HG03064 (cell line): ENCODE data around the gene CCDC80.
"Not testable (repeated sequence)": the region's sequence is repeated elsewhere in the genome, so short reads cannot be mapped to it uniquely, and the experiment has no call there.

Source experiments
- ATAC-seq: cut with Tn5 transposase; IDR thresholded peaks from one replicate; pipeline ENCODE4 v1.9.1; 2021; ENCODE audit warnings: low read depth; ENCODE audit not compliant: unreplicated experiment

The CCDC80 gene

DNA sequence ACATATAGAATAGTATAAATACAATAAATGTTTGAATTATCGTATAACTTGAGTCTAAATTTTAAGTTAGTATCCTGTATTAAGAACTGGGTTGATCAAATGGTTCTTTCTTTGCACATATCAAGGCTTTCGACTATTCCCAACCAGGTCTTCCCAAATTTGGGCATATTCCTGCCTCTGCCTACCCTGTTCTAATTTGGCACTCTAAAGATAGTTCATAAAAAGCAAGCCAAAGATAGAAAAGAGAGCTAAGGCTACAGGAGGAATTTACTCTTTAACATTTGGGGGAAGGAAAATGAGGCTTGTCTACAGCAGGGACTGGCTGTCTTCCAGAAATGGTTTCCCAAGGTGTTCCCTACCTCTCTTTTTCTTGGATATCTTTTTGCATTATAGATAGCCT is 43.0 kb downstream of the CCDC80 start:
- ATAC-seq = no peak

DNA sequence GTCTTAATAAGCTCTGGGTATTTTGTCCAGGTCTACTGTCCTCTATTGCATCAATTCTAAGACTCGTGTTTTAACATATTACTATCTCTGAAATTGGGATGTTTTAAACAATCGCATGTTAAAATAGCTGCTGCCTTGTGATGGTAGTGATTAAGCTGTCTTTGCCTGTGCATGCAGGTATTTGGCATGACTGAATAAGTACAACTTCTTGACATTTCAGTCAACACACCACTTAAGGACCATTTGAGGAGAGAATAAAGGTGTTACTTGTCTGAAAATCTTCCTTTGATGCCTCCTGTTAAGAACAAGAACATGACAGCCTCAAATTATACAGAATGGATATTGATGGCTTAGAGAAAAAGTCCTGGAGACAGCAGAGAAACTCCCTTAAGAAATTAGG is 46.1 kb downstream of the CCDC80 start:
- no peak for ATAC-seq

DNA sequence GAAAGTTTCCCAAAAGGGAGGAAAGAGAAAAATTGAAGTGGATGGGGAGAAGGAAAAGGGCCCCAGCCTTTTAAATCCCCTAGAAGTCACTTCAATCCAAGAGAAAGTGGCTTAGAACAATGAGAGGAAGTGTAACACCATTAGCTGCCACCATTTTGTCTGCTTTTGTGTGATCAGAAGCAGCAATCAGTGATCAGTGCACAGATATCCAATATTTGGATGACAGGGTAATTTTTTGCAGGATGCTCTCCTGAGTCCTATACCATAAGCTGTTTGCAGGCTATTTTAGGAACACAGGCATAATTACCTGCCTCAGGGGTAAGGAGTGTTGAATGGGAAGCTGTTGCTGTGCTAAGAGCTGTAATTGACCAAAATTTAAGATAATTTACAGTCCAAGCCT is 47.7 kb downstream of the CCDC80 start:
- ATAC-seq = no peak

DNA sequence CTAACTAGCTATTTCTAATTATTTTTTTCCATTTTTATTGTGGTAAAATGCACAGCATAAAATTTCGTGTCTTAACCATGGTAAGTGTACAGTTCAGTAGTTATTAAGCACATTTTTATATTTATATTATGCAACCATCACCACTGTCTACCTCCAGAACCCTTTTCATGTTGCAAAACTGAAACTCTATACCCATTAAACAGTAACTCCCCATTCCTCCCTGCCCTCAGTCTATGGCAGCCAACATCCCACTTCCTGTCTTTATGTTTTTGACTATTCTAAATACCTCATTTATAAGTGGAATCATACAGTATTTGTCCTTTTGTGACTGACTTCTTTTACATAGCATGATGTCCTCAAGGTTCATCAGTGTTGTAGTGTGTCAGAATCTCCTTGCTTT is 53.6 kb downstream of the CCDC80 start:
- no peak for ATAC-seq

DNA sequence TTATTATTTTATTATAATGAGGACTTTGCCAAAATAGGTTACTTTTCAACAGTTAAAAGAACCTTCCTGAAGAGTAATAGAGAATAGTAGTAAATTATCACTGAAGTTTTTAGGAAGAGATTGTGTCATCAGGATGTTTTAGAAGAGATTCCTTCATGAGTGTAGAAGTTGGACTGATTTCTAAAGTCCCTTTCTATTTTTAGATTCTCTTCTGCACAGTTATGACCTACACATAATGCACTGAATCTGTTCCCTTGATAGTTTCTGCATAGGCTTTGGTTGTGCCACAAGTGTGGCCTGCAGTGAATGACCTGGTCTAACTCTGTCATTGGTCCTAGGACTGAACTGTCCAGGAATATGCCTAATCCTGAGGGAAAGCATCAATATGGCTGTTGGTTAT is 55.2 kb downstream of the CCDC80 start:
- ATAC-seq = no peak

DNA sequence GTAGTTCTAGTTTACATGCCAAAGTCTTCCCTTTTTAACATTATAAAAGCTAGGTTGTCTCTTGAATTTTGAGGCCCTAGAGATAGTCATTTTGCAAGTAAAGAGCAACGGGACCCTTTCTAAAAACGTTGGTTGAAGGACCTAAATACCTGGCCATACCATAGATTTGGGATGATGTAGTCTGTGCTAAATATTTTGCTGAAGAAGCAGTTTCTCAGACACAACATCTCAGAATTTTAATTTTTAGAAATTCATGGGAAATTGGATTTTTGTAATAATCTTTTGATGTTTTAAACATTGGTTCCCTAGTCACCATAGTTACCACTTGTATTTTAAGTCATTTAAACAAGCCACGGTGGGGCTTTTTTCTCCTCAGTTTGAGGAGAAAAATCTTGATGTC is 57.8 kb downstream of the CCDC80 start:
- no peak for ATAC-seq

DNA sequence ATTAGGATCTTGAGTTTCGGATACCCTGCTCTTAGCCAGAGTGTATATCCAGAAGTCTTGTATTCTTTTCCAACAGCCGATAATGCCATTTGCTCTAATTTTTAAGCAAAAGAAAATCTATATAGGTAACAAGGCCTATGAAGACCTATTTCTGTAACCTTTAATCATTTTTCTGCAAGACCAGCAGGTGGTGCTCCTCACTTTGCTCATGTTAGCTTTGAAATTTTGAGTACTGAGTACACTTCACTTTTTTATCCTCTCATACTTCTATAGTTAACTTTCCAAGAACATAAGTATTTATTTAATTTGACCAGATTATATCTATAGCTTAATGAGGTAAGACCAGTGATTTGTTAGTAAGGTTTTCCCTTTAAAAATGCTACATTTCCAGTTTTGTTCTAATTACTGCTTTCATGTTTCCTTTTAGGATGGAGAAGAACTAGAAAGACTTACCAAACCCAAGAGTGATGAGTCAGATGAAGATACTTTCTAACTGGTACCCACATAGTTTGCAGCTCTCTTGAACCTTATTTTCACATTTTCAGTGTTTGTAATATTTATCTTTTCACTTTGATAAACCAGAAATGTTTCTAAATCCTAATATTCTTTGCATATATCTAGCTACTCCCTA is 58.6 kb downstream of the CCDC80 start:
- ATAC-seq = no peak

DNA sequence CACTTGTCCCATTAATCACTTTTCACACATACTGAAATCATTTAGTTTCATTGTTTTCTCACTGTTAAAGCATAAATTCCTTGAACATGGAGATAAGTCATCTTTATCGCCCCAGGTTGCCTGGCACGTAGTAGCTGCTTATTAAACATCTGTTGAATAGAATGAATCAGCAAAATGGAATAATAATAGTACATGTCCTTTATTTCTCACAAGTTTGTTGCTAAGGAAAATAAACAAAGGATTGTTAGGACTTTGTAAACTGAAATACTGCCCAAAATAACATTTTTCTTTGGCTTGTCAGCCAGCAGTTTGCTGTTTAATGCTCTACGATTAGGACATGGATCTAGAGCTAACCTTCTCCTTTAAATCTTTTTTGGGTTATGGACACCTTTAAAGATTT is 61.2 kb downstream of the CCDC80 start:
- no peak for ATAC-seq

DNA sequence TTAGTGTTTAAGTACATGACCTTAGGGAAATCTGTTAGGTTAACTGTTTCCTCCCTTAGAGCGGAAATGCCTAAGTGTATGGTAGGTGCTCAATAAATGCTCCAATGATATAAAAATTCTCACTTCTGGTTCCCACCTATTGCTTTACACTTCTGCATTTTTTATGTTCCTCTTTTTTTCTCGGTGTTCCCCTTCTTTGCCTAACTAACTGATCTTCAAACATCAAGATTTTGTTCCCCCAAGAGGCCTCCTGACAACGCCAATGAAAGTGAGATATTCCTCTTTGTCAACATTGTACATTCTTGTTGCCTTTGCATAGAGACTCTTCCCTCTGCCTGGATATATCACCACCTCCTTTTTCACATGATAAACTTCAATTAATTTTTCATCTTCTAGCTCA is 61.7 kb downstream of the CCDC80 start:
- no peak for ATAC-seq

DNA sequence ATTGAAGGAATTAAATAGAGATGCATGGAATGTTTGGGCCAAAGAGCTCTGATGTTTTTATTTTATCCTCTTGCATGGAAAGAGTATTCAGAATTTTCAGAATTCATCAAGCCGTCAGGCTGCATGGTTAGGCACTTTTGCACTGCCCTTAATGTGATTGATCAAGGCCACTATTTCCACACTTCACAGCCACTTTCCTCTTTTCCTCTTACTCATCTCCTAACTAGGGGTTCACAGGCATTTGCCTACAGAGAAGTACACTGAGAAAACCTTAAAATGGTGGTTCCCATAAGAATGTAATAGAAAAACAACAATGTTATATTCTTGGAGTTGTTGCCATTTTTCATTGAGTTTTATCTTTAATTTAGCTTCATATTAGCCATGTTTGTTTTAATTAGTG is 68.2 kb downstream of the CCDC80 start:
- no peak for ATAC-seq

DNA sequence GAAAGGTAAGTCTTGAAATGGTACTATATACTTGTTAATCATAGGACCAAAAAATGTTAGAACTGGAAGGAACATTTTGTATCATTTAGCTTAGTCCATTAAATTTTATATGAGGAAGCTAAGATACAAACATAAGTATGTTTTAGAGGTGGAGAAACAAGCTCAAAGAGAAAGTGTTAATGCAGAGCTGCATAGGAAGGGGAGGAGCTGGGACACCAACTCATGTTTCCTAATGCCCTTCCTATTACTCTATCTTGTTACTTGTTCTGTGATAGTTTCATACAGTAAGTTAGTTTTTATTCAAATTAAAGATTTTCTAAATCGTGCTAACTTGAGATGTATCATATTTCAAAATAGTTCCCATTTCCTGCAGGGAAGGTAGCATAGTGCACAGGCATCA is 71.7 kb downstream of the CCDC80 start:
- no peak for ATAC-seq

DNA sequence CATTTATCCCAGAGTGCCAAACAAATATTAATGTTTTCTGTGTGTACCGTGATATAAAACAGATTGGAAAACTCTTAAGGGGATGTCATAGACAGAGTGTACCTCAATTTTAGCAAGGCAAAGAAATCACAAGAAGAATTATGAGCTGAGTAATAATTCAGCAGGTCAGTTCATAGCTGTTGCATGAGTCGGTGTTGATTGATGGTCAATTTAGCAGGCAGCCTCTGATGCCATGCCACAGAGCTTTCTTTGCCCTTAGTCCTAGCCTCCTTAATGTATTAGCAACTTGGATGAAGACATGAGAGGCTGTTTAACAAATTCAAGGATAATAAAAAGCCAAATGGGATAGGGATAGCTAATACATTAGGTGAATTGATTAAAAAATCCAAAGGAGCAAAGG is 72.3 kb downstream of the CCDC80 start:
- no peak for ATAC-seq

DNA sequence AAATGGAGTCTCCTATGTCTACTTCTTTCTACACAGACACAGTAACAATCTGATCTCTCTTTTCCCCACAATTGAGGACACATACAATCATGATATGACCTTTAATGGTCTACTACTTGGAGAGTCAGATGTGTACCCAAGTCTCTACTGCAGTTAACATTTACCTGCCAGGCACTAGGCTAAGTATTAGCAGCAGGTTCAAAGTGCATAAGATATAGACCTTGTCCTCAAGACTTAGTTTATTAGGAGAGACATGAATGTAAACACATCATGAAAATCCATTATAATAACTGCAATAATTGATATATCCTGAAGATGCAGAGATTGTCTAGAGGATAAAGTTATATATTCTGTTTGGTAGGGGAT is 76.0 kb downstream of the CCDC80 start:
- no peak for ATAC-seq

DNA sequence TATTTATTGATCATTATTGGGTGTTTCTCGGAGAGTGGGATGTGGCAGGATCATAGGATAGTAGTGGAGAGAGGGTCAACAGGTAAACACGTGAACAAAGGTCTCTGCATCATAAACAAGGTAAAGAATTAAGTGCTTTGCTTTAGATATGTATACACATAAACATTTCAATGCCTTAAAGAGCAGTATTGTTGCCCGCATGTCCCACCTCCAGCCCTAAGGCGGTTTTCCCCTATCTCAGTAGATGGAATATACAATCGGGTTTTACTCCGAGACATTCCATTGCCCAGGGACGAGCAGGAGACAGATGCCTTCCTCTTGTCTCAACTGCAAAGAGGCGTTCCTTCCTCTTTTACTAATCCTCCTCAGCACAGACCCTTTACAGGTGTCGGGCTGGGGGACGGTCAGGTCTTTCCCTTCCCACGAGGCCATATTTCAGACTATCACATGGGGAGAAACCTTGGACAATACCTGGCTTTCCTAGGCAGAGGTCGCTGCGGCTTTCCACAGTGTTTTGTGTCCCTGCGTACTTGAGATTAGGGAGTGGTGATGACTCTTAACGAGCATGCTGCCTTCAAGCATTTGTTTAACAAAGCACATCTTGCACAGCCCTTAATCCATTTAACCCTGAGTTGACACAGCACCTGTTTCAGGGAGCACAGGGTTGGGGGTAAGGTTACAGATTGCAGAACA is 76.5 kb downstream of the CCDC80 start:
- not testable (repeated sequence) for ATAC-seq

DNA sequence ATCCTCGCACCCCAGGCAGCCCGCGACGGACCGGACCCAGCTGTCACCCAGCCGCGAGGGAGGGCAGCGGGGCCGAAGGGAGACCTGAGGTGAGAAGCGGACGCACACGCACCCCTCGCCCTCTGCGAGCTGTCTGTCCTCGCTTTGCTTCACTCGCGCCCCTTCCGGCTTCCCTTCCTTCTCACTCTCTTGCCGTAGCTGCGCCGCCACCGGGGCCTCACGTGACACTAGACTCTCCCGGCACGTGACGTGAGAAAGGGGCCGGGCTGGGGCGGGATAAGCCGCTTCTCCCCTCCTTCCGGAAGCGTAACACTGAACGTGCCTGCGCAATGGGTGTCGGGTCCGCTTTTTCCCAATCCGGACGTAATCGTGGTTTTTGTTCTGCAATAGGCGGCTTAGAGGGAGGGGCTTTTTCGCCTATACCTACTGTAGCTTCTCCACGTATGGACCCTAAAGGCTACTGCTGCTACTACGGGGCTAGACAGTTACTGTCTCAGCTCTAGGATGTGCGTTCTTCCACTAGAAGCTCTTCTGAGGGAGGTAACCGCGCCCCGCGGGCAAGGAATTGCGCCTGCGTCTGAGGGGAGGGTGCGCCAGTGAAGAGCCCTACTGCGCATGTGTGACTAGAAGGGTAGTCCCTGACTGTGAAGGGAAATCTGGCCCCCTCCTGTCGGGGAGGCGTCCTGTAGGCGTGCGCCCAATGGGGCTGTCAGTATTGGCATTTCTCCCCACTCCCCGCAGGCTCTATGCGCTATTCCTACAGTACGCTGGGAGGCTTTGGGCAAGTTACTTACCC is 79.0 kb downstream of the CCDC80 start, which contains the start of the genes ATG3 and SLC35A5:
Gene ATG3 (minus strand): TSS at position 229 of the 796 bp plus-strand sequence. CDS start 434 bp downstream, outside the sequence.
Gene SLC35A5 (plus strand): TSS at position 312 of the 796 bp plus-strand sequence. CDS start 1,359 bp downstream, outside the sequence.
- peak; percentile 86 for ATAC-seq

DNA sequence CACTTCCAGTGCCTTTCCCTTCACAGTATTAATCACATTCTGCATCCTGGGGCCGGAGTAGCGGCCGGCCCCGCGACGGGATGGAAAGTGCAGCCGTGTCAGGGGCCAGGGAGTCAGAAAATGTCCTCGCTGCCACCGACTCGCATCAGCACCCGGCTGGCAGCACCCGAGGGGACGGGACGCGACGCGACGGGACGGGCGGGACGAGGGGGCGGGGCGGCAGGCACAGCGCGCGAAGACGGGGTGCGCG is 79.5 kb downstream of the CCDC80 start:
- ATAC-seq = peak; percentile 51

DNA sequence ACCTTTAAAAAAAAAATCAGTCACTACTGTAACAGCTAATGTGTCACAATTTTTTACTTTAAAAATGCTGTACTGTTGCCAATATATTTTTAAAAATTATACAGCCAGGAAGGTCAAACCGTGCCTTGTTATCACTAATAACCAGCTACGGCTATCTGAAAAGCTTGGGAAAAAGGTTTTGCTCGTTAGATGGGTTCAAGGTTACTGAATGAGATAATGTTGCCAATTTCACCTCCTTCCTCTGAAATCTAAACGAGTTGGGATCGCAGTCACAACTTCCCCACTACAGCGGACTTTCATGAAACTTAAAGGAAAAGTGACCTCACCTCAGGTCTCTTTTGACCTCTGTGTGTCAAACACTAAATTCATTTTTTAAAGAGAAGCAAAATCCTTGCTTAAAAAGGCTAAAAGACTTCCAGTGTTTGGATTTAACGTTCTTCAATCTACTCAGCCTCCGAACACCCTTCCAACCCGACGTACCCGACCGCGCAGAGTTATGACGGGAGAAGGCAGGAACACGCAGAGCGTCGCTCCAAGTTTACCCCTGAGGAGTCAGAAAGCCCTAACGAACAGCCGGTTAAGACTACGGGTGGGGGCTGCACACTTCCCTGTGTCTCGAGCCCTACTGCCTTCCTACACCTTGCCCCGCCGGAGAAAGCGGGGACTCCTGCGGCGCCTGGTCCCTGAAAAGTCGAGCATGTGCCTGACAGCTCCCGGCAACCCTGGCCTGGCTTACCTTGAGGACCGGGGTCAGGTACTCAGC is 80.0 kb downstream of the CCDC80 start:
- ATAC-seq = peak; percentile 20

DNA sequence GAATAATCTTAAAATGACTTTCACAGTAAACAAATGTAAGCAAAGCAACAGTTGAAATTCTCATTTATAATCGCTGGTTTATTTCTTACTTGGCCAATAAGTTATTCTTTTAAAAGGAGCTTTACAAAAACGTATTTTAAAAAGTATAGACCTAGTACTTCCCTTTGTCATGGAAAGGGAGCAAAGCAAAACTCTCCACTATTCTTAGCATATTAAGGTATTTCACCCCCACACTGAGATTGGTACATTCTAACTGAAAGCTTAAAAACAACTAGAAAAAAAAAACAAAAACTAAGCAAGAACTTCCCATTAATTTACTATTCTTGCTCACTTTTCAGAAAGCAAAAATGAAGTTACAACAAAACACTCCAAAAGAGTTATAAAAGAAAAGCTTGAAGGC is 80.6 kb downstream of the CCDC80 start:
- no peak for ATAC-seq

DNA sequence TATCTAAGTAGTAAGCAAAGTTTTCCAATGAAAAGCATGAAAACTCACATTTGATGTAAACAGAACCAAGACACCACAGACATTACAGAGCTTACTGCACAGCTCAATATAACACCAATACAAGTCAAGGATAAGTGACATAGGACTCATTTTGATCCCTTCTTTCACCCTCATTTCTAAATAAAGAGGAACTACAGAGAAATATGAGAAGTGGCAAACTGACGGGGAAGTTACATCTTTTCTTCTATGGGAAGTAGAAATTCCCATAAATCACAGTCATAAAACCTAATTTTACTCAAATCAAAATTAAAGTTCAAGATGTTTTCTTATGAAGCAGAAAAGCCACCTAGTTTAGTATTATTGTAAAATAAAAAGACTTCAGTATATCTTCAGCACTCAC is 83.0 kb downstream of the CCDC80 start:
- no peak for ATAC-seq

DNA sequence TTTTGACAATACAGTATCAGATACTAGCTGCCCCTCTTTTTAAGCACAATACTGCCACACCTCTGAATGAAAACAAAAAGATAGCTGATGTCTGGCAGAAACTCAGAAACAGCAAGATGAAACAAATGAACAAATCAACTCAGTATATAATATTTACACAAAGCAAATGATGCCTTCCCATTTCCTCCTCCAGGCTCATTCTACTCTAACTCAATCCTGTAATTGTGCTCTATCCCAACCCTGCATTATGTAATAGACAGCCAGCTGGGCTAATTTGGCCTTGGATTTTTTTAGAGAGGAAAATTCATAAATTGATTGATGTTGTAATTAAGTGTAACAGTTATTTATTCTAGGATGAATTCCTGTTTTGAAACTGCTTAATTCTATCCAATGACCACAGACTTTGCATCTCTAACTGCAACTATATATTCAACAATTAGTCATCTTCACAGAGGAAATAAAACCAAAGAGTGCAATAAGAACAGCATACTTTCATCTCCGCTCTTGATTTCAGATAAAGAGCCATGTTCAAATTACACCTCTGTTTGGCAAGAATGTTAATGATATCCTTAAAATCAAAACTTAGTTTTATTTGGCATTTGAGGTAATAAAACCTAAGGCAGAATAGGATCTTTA is 85.3 kb downstream of the CCDC80 start:
- ATAC-seq = no peak

DNA sequence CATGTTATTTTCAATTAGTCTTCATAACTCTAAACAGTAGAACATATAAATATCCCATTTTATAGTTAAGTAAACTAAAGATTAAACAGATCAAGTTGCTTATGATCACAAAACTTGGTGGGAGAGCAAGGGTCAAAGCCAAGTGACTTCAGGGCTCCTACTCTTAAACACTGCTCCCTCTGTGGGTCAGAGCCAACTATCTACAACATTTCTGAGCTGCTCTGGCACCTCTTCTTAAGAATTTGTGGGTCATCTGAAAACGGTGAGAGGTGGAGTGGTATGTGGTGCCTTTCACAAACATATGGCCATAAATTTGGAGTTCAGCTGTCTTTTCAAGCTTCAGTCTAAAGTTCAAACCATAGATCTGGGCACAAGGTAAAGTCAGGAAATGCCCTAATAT is 90.1 kb downstream of the CCDC80 start:
- no peak for ATAC-seq
